ENCODE results near the gene ATP4A.
A peak's percentile ranks its signal among the peaks of the same experiment; 100 is the strongest.

ATP4A gene

DNA sequence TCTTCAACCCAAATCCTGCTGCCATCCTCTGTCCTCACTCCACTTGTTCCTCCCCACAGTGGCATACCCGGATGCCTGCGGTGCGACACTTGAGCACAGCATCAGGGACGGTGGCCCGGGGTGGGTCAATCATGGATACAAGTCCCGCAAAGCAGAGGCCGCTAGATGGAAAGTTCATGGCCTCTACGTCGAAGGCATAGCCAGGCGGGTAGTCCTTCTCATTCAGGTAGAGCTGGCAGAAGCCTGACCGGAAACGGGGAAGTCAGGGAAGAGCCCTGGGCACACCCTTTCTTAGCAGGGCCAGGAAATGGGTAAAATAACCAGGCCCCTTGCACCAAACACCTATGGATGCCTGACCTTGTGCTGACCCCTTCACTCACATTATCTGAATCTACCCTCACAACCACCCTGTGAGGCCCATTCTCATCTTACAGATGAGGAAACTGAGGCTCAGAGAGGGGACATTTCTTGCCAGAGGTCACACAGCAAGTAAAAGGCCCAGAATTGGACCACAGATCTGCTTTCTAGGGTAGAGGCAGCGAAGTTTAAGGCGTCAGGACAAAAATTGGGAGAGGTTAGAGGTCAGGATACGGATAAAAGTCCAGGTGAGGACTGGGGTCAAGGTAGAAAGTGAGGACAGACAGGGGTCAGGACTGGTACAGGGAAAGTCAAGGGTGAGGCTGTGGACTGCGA lies 6.5 kb downstream of the ATP4A start:
- DNase-seq (ENCODE audit: extremely low spot score), result no peak
- ChIA-PET POLR2A (no interaction called here), CTCF (interaction anchor here (0.7 to 4.7 kb wide), 7 partner anchors 9 to 47 kb away, joined by 3 to 44 read pairs (median 4); no protein-coding TSS in a partner anchor)
- TF ChIP-seq, protein P1, sequence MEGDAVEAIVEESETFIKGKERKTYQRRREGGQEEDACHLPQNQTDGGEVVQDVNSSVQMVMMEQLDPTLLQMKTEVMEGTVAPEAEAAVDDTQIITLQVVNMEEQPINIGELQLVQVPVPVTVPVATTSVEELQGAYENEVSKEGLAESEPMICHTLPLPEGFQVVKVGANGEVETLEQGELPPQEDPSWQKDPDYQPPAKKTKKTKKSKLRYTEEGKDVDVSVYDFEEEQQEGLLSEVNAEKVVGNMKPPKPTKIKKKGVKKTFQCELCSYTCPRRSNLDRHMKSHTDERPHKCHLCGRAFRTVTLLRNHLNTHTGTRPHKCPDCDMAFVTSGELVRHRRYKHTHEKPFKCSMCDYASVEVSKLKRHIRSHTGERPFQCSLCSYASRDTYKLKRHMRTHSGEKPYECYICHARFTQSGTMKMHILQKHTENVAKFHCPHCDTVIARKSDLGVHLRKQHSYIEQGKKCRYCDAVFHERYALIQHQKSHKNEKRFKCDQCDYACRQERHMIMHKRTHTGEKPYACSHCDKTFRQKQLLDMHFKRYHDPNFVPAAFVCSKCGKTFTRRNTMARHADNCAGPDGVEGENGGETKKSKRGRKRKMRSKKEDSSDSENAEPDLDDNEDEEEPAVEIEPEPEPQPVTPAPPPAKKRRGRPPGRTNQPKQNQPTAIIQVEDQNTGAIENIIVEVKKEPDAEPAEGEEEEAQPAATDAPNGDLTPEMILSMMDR (IDR thresholded peaks at IDR 0.05; ENCODE audit: control extremely low read depth, extremely low read depth, low read depth, missing control alignments), result no peak

DNA sequence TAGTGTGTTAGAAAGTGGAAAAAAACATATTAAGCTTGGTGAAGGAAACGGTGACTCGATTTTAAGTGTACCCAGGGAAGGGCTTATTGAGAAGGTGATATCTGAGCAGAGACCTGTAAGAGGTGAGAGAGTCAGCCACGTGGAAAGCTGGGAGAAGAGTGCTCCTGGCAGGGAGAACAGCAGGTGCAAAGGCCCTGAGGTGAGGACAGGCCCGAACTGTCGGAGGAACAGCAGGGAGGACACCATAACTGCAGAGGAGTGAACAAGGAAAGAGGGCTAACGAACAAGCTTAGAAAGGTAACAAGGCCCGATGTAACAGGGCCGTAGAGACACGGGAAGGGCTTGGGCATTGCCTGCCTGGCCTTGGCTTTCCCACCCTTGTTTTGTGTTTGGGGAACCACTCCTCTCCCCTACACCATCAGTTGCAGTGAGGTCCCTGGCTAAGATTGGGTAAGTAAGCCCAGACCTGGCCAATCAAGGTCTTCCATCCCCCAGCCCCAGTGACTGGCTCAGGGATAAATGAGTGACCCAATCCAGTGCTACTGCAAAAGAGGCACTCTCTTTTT lies 7.3 kb downstream of the ATP4A start:
- DNase-seq (ENCODE audit: extremely low spot score), result no peak
- ChIA-PET CTCF (interaction anchor here (0.7 to 4.7 kb wide), 6 partner anchors 8 to 61 kb away, joined by 3 to 44 read pairs (median 5); no protein-coding TSS in a partner anchor), POLR2A (no interaction called here)
- TF ChIP-seq, protein P1 (IDR thresholded peaks at IDR 0.05; ENCODE audit: control extremely low read depth, extremely low read depth, low read depth, missing control alignments), result no peak

DNA sequence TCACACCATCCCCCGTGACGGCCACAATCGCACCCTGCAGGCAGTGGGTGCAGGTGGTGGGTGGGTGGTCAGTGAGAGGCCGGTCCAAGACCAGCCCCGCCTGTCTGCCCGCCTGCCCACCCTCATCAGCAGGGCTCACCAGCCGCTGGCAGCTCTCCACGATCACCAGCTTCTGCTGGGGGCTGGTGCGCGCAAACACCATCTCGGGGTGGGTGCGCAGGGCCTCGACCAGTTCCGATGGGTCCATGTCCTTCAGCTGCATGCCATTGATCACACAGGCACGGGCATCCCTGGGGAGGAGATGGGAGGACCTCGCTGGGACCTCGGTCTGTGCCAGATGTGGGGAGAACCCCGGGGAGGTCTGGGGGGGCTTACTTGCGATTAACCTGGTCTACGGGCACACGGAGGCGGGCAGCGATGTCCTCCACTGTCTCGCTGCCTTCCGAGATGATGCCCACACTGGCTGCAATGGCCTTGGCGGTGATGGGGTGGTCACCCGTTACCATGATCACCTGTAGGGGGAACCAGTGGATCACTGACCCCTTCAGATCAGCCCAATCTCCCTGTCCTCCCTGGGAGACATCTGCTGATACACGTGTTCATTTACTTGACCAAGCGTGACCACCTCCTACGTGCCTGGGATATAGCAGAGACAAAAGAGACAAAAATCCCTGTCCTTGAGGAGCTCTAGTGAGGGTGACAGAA lies 8.0 kb downstream of the ATP4A start:
- no peak for DNase-seq (ENCODE audit: extremely low spot score)
- TF ChIP-seq, protein P1 (IDR thresholded peaks at IDR 0.05; ENCODE audit: control extremely low read depth, extremely low read depth, low read depth, missing control alignments), result peak; percentile 34
- CTCF ChIA-PET, result interaction anchor here (1.0 to 4.7 kb wide), 5 partner anchors 7 to 99 kb away, joined by 3 to 44 read pairs (median 6); no protein-coding TSS in a partner anchor
- POLR2A ChIA-PET, result no interaction called here

DNA sequence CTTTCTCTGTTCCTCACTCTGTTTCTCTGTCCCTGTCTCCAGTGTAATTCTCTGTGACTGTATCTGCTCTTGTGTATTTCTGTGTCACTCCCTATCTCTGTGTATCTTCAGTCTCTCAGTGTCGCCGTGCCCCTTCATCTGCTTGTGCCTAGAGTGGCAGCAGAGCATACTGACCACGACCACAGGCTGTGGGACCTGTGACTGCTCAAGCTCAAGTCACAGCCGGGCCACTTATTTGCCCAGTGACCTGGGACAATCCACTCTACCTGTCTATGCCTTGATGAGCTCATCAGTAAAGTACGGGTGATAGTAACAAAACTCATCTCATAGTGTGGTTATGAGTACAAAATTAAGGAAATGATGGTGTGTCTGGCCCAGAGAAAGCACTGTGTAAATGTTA lies 9.4 kb downstream of the ATP4A start:
- POLR2A ChIA-PET, result no interaction called here
- DNase-seq (ENCODE audit: extremely low spot score), result no peak
- TF ChIP-seq, protein P1 (IDR thresholded peaks at IDR 0.05; ENCODE audit: control extremely low read depth, extremely low read depth, low read depth, missing control alignments), result no peak
- CTCF ChIA-PET, result interaction anchor here (1.0 kb wide), 1 partner anchor 100 kb away, joined by 3 read pairs; no protein-coding TSS in a partner anchor

DNA sequence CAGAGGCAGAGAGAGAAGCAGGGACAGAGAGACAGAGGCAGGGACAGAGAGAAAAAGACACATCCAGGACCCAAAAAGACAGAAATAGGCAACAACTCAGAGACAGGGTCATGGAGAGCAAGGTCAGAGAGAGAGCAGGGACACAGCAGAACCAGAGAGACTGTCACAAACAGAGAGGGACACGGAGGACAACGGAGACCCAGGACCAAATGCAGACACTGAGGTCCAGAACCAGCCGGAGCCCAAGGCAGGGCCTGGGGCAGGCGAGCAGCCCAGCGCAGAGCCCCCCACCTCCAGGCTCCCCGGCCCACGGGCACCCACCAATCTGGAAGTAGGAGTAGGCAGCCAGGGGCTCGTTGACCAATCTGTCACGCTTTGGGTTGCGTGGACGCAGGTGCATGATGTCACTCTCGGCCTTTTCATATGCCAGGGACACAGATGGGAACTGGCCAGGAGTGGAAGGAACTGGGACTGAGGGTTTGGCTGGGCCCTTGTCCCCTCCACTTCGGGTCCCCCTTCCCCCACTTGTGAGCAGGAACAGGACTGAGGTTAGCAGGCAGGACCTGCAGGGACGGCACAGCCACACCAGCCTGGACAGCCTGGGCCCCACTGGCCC lies 10.0 kb downstream of the ATP4A start:
- TF ChIP-seq, protein P1 (IDR thresholded peaks at IDR 0.05; ENCODE audit: control extremely low read depth, extremely low read depth, low read depth, missing control alignments), result no peak
- no peak for DNase-seq (ENCODE audit: extremely low spot score)
- ChIA-PET CTCF (no interaction called here), POLR2A (no interaction called here)

Measured in GM10248 (cell line).